Stomach (tissue), 9 donors: ENCODE measurements around the gene RCAN2. TPM values are rescaled to one million over a fixed set of nuclear protein-coding genes. Genes with fewer than 3 reads are reported as not detected.
A peak's percentile ranks its signal among the peaks of the same experiment; 100 is the strongest.

ENCODE experiments used
- DNase-seq, 2 donors: peaks; one replicate each; pipeline versions ENCODE4 v3.0.0 to v3.0.0-alpha.2; 2013 to 2019
- H3K27ac ChIP-seq, 5 donors: fragments of 200-600 bp in 4 of 5; sonication (generic) in 4 of 5; one replicate each; pipeline ENCODE4 v1.5.1; 2013 to 2019; ENCODE audit warnings: mild to moderate bottlenecking in 1 of 5, moderate library complexity in 1 of 5
- H3K27me3 ChIP-seq, 3 donors: fragments of 200-600 bp; sonication (generic); one replicate each; pipeline ENCODE4 v1.5.1; 2017 to 2019; ENCODE audit warnings: mixed run types in 1 of 3
- H3K36me3 ChIP-seq, 4 donors: fragments of 200-600 bp; sonication (generic); 1 replicate in 3 of 4; 2 replicates in 1 of 4; pipeline ENCODE4 v1.5.1; 2016 to 2019
- H3K4me1 ChIP-seq, 4 donors: fragments of 200-600 bp; sonication (generic); one replicate each; pipeline ENCODE4 v1.5.1; 2016 to 2019
- H3K4me3 ChIP-seq, 4 donors: fragments of 200-600 bp; sonication (generic) in 3 of 4; one replicate each; pipeline ENCODE4 v1.5.1; 2016 to 2019; ENCODE audit warnings: mild to moderate bottlenecking in 1 of 4
- H3K9me3 ChIP-seq, 4 donors: fragments of 200-600 bp; sonication (generic); one replicate each; pipeline ENCODE4 v1.5.1; 2016 to 2019
- EP300 ChIP-seq: sonication (generic); formaldehyde crosslinking; IDR thresholded peaks from one replicate; pipeline ENCODE4 v1.6.1; 2017; ENCODE audit warnings: antibody characterized with exemption
- POLR2A ChIP-seq, 4 donors: fragments of 450-650 bp; IDR thresholded peaks; one replicate each; pipeline ENCODE4 v1.6.1; 2016; ENCODE audit warnings: antibody characterized with exemption in 4 of 4, control low read depth in 2 of 4, mild to moderate bottlenecking in 1 of 4, moderate library complexity in 1 of 4
- POLR2AphosphoS5 ChIP-seq, 3 donors: sonication (generic); formaldehyde crosslinking; IDR thresholded peaks; one replicate each; pipeline ENCODE4 v1.6.1; 2016; ENCODE audit warnings: antibody characterized with exemption in 3 of 3
- WGBS, 5 donors: extraction: QIAGEN DNeasy Blood & Tissue Kit in 3 of 5; methylation state at CpG; one replicate each; pipeline versions ENCODE4 v1.1.5 to v1.1.7; 2013 to 2018; 5-methylcytosine and 5-hydroxymethylcytosine counted together
- intact Hi-C: fragments of 100-400 bp; cut with DNase I; formaldehyde crosslinking; loops from one replicate; pipeline ENCODE4 v1.15.1; 2023; ENCODE audit warnings: low total_unique reads
- polyA plus RNA-seq, 3 donors: library from polyadenylated mRNA; stranded (reverse); fragments of 200-250 nt; gene quantifications; one replicate each; pipeline ENCODE4 v1.2.3, GENCODE V29; 2013
- total RNA-seq, 5 donors: library from RNA; depleted of rRNA; stranded (reverse); fragments of >200 nt; gene quantifications; one replicate each; pipeline versions ENCODE4 v1.1.0 to v1.2.3, GENCODE V29; 2014 to 2016
- TF ChIP-seq, protein P1 (sequence below), 7 experiments: fragments of 450-650 bp in 4 of 7; fragments of 200-600 bp in 3 of 7; sonication (generic) in 3 of 7; IDR thresholded peaks; one replicate each; pipeline ENCODE4 v1.5.1; 2016 to 2019; ENCODE audit warnings: antibody characterized with exemption in 7 of 7, control low read depth in 2 of 7, mild to moderate bottlenecking in 1 of 7
- donor health status: healthy with polysubstance abuse.
- donor health status: Bipolar disorder and iron deficiency.
- donor health status: healthy.

The RCAN2 gene
- total and polyA plus RNA-seq, 8 donors = 7.2 to 69.2 (median 21.4) TPM

DNA sequence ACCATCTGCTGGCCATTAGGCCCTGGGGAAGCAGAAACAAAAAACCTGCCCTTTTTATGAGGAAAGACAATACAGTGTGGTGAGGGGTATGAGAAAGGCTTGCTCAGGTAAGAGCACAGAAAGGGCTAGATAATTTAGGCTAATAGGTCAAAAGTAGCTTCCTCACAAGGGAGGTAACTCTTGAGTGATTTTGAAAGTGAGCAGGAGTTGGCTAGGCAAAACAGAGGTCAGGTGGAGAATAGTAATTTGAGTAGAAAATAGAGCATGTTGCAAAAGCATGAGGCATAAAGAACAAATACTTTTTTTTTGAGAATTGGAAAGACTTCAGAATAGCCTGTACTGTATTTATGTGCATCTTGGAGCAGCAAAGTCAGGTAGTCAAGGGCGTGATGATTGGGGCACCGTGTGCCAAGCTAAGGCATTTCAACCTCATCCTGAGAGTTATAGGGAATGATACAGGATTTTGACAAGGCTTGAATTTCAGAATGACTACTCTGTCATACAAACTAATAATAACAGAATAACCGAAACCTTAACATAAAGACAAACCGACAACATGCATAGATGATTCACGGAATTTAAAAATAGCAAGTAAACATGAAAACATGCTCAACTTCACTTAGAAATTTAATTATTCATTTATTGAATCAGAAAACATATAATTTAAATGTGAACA lies 197.5 kb downstream of the RCAN2 start:
- 86 to 96% (median 95%) methylated on average over 5 of the region's 5 CpGs for WGBS, 5 donors
- no peak for TF ChIP-seq EP300
- TF ChIP-seq POLR2AphosphoS5 (IDR thresholded peaks at IDR 0.05) = no peak
- TF ChIP-seq, protein P1, sequence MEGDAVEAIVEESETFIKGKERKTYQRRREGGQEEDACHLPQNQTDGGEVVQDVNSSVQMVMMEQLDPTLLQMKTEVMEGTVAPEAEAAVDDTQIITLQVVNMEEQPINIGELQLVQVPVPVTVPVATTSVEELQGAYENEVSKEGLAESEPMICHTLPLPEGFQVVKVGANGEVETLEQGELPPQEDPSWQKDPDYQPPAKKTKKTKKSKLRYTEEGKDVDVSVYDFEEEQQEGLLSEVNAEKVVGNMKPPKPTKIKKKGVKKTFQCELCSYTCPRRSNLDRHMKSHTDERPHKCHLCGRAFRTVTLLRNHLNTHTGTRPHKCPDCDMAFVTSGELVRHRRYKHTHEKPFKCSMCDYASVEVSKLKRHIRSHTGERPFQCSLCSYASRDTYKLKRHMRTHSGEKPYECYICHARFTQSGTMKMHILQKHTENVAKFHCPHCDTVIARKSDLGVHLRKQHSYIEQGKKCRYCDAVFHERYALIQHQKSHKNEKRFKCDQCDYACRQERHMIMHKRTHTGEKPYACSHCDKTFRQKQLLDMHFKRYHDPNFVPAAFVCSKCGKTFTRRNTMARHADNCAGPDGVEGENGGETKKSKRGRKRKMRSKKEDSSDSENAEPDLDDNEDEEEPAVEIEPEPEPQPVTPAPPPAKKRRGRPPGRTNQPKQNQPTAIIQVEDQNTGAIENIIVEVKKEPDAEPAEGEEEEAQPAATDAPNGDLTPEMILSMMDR (IDR thresholded peaks at IDR 0.05) = no peak
- no peak for TF ChIP-seq POLR2A (IDR thresholded peaks at IDR 0.05)
- DNase-seq = no peak
- Histone ChIP-seq H3K9me3 (peaks cover 0 to 2% (median 0%) of the 10 kb centered on the region in 4 donors), H3K36me3 (no peaks in the 10 kb centered on the region), H3K27me3 (no peaks in the 10 kb centered on the region), H3K4me1 (peaks cover 0 to 26% (median 0%) of the 10 kb centered on the region in 4 donors), H3K4me3 (no peak overlapping the region), H3K27ac (no peak overlapping the region)
- intact Hi-C loops = no loop called here

DNA sequence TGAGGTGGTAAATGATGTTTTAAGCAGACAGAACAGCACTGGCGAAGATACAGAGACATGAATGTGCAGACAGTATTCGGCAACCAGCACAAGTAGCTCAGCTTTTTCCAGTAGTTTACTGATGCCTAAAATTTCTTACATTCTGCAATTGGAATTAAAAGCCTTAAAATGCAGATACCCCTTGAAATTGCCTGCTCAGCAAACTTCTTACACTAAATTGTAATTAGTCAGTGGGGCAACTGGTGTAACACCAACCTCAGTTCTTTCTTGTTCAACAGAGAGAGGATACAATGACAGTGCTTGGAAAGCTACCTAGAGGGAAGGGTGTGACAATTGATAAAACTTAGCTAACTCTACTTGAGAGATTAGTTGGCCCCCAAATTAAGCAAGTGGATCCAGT lies 199.4 kb downstream of the RCAN2 start:
- Histone ChIP-seq H3K9me3 (no peaks in the 10 kb centered on the region), H3K27me3 (no peaks in the 10 kb centered on the region), H3K4me1 (peaks cover 0 to 22% (median 0%) of the 10 kb centered on the region in 4 donors), H3K27ac (no peak overlapping the region), H3K36me3 (no peaks in the 10 kb centered on the region), H3K4me3 (no peak overlapping the region)
- WGBS, 5 donors = 95 to 100% (median 97%) methylated on average over 2 of the region's 2 CpGs
- TF ChIP-seq POLR2A (IDR thresholded peaks at IDR 0.05) (no peak), POLR2AphosphoS5 (IDR thresholded peaks at IDR 0.05) (no peak), EP300 (no peak)
- TF ChIP-seq, protein P1 (IDR thresholded peaks at IDR 0.05) = no peak
- intact Hi-C loops = no loop called here
- DNase-seq = no peak

- Histone ChIP-seq H3K27ac (no peak overlapping the region), H3K4me3 (no peak overlapping the region), H3K9me3 (no peaks in the 10 kb centered on the region), H3K4me1 (peaks cover 0 to 21% (median 0%) of the 10 kb centered on the region in 4 donors), H3K36me3 (no peaks in the 10 kb centered on the region), H3K27me3 (no peaks in the 10 kb centered on the region)
- intact Hi-C loops = no loop called here
- no peak for TF ChIP-seq POLR2A (IDR thresholded peaks at IDR 0.05)
- no peak for TF ChIP-seq EP300
- no peak for TF ChIP-seq POLR2AphosphoS5 (IDR thresholded peaks at IDR 0.05)
- TF ChIP-seq, protein P1 (IDR thresholded peaks at IDR 0.05) = no peak
- WGBS, 5 donors = 36 to 47% (median 41%) methylated on average over 2 of the region's 2 CpGs
- DNase-seq = peak in 1 of 2 donors; percentile 13
Observed at GRCh38 chr6:46291275-46291633, 200.0 kb downstream of the RCAN2 start.

DNA sequence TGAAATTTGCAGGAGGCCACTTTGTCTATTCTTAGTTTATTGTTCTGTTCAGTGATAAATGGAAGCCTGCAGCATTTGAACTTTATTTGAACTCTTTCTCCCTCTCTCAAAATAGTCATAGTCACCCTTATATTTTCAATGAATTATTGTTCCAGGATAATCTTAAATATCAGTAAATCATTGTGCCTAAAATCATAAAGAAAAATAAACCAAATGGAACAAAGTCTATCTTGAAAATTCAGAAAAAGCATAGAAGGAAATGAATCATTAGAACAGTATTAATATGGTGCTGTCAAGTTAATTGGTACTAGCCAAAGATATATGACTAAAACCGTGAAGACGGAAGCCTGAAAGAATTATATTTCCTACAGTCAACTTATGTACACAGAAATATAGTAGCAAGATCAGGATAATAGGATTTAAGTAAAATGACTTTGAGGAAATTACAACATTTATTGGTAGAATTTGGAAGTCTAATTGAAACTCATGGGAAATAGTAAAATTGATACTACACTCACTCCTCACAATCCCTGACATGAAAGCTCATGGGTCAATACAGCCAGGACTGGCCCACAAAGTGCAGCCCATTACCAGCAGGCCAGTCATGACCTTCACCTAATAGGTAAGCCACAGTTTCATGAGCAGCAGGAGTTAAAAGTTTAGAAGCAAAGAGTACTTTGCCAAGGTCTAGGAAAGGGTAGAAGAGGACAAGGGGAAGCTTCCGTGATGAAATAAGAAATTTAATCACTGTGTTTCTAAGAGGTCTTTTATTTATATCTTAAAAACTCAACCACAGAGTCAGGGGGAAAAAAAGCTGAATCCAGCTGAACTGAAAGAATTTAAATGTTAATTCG lies 200.6 kb downstream of the RCAN2 start:
- Histone ChIP-seq H3K4me1 (peaks cover 0 to 21% (median 0%) of the 10 kb centered on the region in 4 donors), H3K9me3 (no peaks in the 10 kb centered on the region), H3K27me3 (no peaks in the 10 kb centered on the region), H3K4me3 (no peak overlapping the region), H3K27ac (no peak overlapping the region), H3K36me3 (no peaks in the 10 kb centered on the region)
- 59 to 70% (median 62%) methylated on average over 4 of the region's 4 CpGs for WGBS, 5 donors
- TF ChIP-seq EP300 (no peak), POLR2AphosphoS5 (IDR thresholded peaks at IDR 0.05) (no peak), POLR2A (IDR thresholded peaks at IDR 0.05) (no peak)
- TF ChIP-seq, protein P1 (IDR thresholded peaks at IDR 0.05) = no peak
- DNase-seq = peak in 1 of 2 donors; percentile 13
- intact Hi-C loops = no loop called here
